ENCODE measurements around the gene UBA7.

Gene UBA7

GRCh38 chr3:49759226-49759625, 54.5 kb downstream of the UBA7 start:
- Histone ChIP-seq H3K4me1 (ENCODE audit: insufficient read depth, poor library complexity, severe bottlenecking) (no peaks in the 10 kb centered on the region), H3K36me3 (ENCODE audit: low read depth) (peaks cover 6% of the 10 kb centered on the region)

DNA sequence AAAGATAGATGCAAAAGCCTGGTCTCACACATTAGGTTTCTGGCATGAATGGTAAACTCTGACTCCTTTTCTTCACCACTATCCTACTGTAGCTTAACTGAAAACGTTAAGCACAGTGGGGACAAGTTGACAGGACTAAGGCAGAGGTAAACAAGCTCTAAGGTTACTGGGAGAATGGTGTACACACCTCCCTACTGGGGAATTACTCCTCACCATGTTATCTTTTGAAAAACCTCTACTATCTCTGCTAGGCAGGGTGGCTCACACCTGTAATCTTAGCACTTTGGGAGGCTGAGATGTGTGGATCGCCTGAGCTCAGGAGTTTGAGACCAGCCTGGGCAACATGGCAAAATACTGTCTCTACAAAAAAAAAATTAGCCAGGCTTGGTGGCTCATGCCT, 56.6 kb downstream of the UBA7 start:
- H3K4me3 ChIP-seq (ENCODE audit: severe bottlenecking) = no peak overlapping the region
- DNase-seq (ENCODE audit: low spot score) (no peak), ATAC-seq (ENCODE audit: low read depth) (no peak)

More at GRCh38 chr3:49759226-49759625, 54.5 kb downstream of the UBA7 start:
- Histone ChIP-seq H3K9me3 (ENCODE audit: severe bottlenecking) (no peaks in the 10 kb centered on the region), H3K27me3 (ENCODE audit: insufficient read depth, poor library complexity, severe bottlenecking) (no peaks in the 10 kb centered on the region), H3K27ac (ENCODE audit: poor library complexity, severe bottlenecking) (no peak overlapping the region), H3K4me3 (ENCODE audit: severe bottlenecking) (no peak overlapping the region)
- no peak for TF ChIP-seq CTCF (IDR thresholded peaks at IDR 0.05; ENCODE audit: poor library complexity, severe bottlenecking)
- no peak for DNase-seq (ENCODE audit: low spot score)
- no peak for ATAC-seq (ENCODE audit: low read depth)

GRCh38 chr3:49756036-49756435, 57.7 kb downstream of the UBA7 start:
- no peaks in the 10 kb centered on the region for H3K9me3 ChIP-seq (ENCODE audit: severe bottlenecking)
- H3K27ac ChIP-seq (ENCODE audit: poor library complexity, severe bottlenecking) = no peak overlapping the region
- ATAC-seq (ENCODE audit: low read depth) (no peak), DNase-seq (ENCODE audit: low spot score) (no peak)
- H3K27me3 ChIP-seq (ENCODE audit: insufficient read depth, poor library complexity, severe bottlenecking) = no peaks in the 10 kb centered on the region
- peaks cover 10% of the 10 kb centered on the region; the same call in 1 of the 2 replicates for H3K36me3 ChIP-seq (ENCODE audit: low read depth)
- no peaks in the 10 kb centered on the region for H3K4me1 ChIP-seq (ENCODE audit: insufficient read depth, poor library complexity, severe bottlenecking)
- no peak for TF ChIP-seq CTCF (IDR thresholded peaks at IDR 0.05; ENCODE audit: poor library complexity, severe bottlenecking)
- H3K4me3 ChIP-seq (ENCODE audit: severe bottlenecking) = no peak overlapping the region

More for the DNA sequence above, 56.6 kb downstream of the UBA7 start:
- peaks cover 7% of the 10 kb centered on the region; the same call in 1 of the 2 replicates for H3K36me3 ChIP-seq (ENCODE audit: low read depth)
- no peaks in the 10 kb centered on the region for H3K27me3 ChIP-seq (ENCODE audit: insufficient read depth, poor library complexity, severe bottlenecking)
- no peaks in the 10 kb centered on the region for H3K9me3 ChIP-seq (ENCODE audit: severe bottlenecking)
- TF ChIP-seq CTCF (IDR thresholded peaks at IDR 0.05; ENCODE audit: poor library complexity, severe bottlenecking) = no peak
- H3K27ac ChIP-seq (ENCODE audit: poor library complexity, severe bottlenecking) = no peak overlapping the region
- H3K4me1 ChIP-seq (ENCODE audit: insufficient read depth, poor library complexity, severe bottlenecking) = no peaks in the 10 kb centered on the region
